ENCODE measurements around the gene IBSP. TPM values are rescaled to one million over a fixed set of nuclear protein-coding genes. Genes with fewer than 3 reads are reported as not detected.

IBSP gene
- total RNA-seq, 1 experiment from 2014 or later = not detected

GRCh38 chr4:87781569-87781968, 17.8 kb upstream of the IBSP start:
- POLR2A ChIA-PET = no interaction called here
- H3K4me1 Mint-ChIP-seq (ENCODE audit: insufficient read depth, unreplicated experiment) = no peaks in the 10 kb centered on the region
- no peak for DNase-seq (ENCODE audit: unreplicated experiment)
- H3K27ac Mint-ChIP-seq (ENCODE audit: low read depth, unreplicated experiment) = no peak overlapping the region
- no TSS peak for BruUV-seq (replicated peaks)
- H3K4me3 Mint-ChIP-seq (ENCODE audit: unreplicated experiment) = no peak overlapping the region
- H3K9me3 Mint-ChIP-seq (ENCODE audit: unreplicated experiment) = no peaks in the 10 kb centered on the region
- H3K36me3 Mint-ChIP-seq (ENCODE audit: insufficient read depth, unreplicated experiment) = no peaks in the 10 kb centered on the region
- TF ChIP-seq CTCF (IDR thresholded peaks at IDR 0.05; ENCODE audit: unreplicated experiment) = no peak
- intact Hi-C loops (cut with micrococcal nuclease) = no loop called here
- CTCF ChIA-PET = interaction anchor here (0.6 kb wide), 1 partner anchor 60 kb away, joined by 3 read pairs; no protein-coding TSS in a partner anchor
- no peaks in the 10 kb centered on the region for H3K27me3 Mint-ChIP-seq (ENCODE audit: insufficient read depth, unreplicated experiment)

- H3K36me3 Mint-ChIP-seq (ENCODE audit: insufficient read depth, unreplicated experiment) = no peaks in the 10 kb centered on the region
- no TSS peak for BruUV-seq (replicated peaks)
These were observed 15.6 kb upstream of the IBSP start for GRCh38 chr4:87783781-87784180.

GRCh38 chr4:87785731-87786509, 13.4 kb upstream of the IBSP start:
- Mint-ChIP-seq H3K27me3 (ENCODE audit: insufficient read depth, unreplicated experiment) (no peaks in the 10 kb centered on the region), H3K36me3 (ENCODE audit: insufficient read depth, unreplicated experiment) (no peaks in the 10 kb centered on the region), H3K9me3 (ENCODE audit: unreplicated experiment) (no peaks in the 10 kb centered on the region), H3K4me1 (ENCODE audit: insufficient read depth, unreplicated experiment) (no peaks in the 10 kb centered on the region), H3K27ac (ENCODE audit: low read depth, unreplicated experiment) (no peak overlapping the region), H3K4me3 (ENCODE audit: unreplicated experiment) (no peak overlapping the region)
- ChIA-PET POLR2A (no interaction called here), CTCF (interaction anchor here (0.6 to 0.8 kb wide), 2 partner anchors 53 to 62 kb away, joined by 3 to 4 read pairs; no protein-coding TSS in a partner anchor)
- no peak for DNase-seq (ENCODE audit: unreplicated experiment)
- TF ChIP-seq CTCF (IDR thresholded peaks at IDR 0.05; ENCODE audit: unreplicated experiment) = no peak
- intact Hi-C loops (cut with micrococcal nuclease) = no loop called here
- BruUV-seq (replicated peaks) = no TSS peak

More at GRCh38 chr4:87783781-87784180, 15.6 kb upstream of the IBSP start:
- intact Hi-C loops (cut with micrococcal nuclease) = no loop called here
- ChIA-PET CTCF (no interaction called here), POLR2A (no interaction called here)
- H3K4me3 Mint-ChIP-seq (ENCODE audit: unreplicated experiment) = no peak overlapping the region
- no peaks in the 10 kb centered on the region for H3K4me1 Mint-ChIP-seq (ENCODE audit: insufficient read depth, unreplicated experiment)
- H3K9me3 Mint-ChIP-seq (ENCODE audit: unreplicated experiment) = no peaks in the 10 kb centered on the region
- DNase-seq (ENCODE audit: unreplicated experiment) = no peak
- no peak for TF ChIP-seq CTCF (IDR thresholded peaks at IDR 0.05; ENCODE audit: unreplicated experiment)
- no peak overlapping the region for H3K27ac Mint-ChIP-seq (ENCODE audit: low read depth, unreplicated experiment)
- H3K27me3 Mint-ChIP-seq (ENCODE audit: insufficient read depth, unreplicated experiment) = no peaks in the 10 kb centered on the region

GRCh38 chr4:87802858-87803257, 3.5 kb downstream of the IBSP start:
- Mint-ChIP-seq H3K36me3 (ENCODE audit: insufficient read depth, unreplicated experiment) (no peaks in the 10 kb centered on the region), H3K4me3 (ENCODE audit: unreplicated experiment) (no peak overlapping the region), H3K27me3 (ENCODE audit: insufficient read depth, unreplicated experiment) (no peaks in the 10 kb centered on the region), H3K4me1 (ENCODE audit: insufficient read depth, unreplicated experiment) (peaks cover 14% of the 10 kb centered on the region), H3K27ac (ENCODE audit: low read depth, unreplicated experiment) (no peak overlapping the region), H3K9me3 (ENCODE audit: unreplicated experiment) (no peaks in the 10 kb centered on the region)
- DNase-seq (ENCODE audit: unreplicated experiment) = no peak
- BruUV-seq (replicated peaks) = no TSS peak
- ChIA-PET CTCF (interaction anchor here (0.6 to 0.8 kb wide), 3 partner anchors 38 to 230 kb away, joined by 3 to 6 read pairs (median 4); no protein-coding TSS in a partner anchor), POLR2A (no interaction called here)
- intact Hi-C loops (cut with micrococcal nuclease) = no loop called here
- TF ChIP-seq CTCF (IDR thresholded peaks at IDR 0.05; ENCODE audit: unreplicated experiment) = no peak

Measured in MCF 10A (cell line).